ENCODE data around the gene PSMD8.

DNA sequence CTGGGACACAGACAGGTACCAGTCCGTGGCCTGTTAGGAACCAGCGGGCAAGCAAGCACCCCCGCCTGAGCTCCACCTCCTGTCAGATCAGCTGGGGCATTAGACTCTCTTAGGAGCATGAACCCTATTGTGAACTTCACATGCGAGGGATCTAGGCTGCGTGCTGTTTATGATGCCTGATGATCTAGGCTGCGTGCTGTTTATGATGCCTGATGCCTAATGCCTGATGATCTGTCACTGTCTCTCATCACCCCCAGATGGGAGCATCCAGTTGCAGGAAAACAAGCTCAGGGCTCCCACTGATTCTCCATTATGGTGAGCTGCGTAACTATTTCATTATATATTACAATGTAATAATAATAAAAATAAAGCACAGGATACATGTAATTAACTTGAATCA, 48.1 kb downstream of the PSMD8 start:
- TF ChIP-seq, protein P1, sequence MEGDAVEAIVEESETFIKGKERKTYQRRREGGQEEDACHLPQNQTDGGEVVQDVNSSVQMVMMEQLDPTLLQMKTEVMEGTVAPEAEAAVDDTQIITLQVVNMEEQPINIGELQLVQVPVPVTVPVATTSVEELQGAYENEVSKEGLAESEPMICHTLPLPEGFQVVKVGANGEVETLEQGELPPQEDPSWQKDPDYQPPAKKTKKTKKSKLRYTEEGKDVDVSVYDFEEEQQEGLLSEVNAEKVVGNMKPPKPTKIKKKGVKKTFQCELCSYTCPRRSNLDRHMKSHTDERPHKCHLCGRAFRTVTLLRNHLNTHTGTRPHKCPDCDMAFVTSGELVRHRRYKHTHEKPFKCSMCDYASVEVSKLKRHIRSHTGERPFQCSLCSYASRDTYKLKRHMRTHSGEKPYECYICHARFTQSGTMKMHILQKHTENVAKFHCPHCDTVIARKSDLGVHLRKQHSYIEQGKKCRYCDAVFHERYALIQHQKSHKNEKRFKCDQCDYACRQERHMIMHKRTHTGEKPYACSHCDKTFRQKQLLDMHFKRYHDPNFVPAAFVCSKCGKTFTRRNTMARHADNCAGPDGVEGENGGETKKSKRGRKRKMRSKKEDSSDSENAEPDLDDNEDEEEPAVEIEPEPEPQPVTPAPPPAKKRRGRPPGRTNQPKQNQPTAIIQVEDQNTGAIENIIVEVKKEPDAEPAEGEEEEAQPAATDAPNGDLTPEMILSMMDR (IDR thresholded peaks at IDR 0.05; ENCODE audit: low read length), result no peak
- TF ChIP-seq EZH2 (IDR thresholded peaks at IDR 0.05; ENCODE audit: borderline replicate concordance, low read length), result no peak

Measured in OCI-LY1 (cell line).